H1 (cell line): ENCODE measurements around the gene PAQR4. TPM values are rescaled to one million over a fixed set of nuclear protein-coding genes. Genes with fewer than 3 reads are reported as not detected.

Experiments
- CTCF ChIA-PET: fragments of 300-600 bp; sonication (Branson Sonifier 250); formaldehyde crosslinking; loops from one replicate; lab custom pipeline; 2021; ENCODE audit not compliant: partially characterized antibody; lab: Charles Lee
- POLR2A ChIA-PET: fragments of 300-600 bp; sonication (Branson Sonifier 250); formaldehyde crosslinking; loops from one replicate; lab custom pipeline; 2021; ENCODE audit warnings: inconsistent platforms; ENCODE audit not compliant: partially characterized antibody; lab: Charles Lee
- DNase-seq, 2 experiments: peaks; one replicate each; pipeline versions ENCODE4 v3.0.0 to v3.0.0-alpha.2; 2010 to 2022; ENCODE audit warnings: low spot score in 2 of 2, low read depth in 1 of 2, mixed read lengths in 1 of 2
- FAIRE-seq: peaks from 2 replicates; lab custom pipeline; 2011; peaks lifted over from hg19 to GRCh38; lab: Jason Lieb, UNC
- H2AFZ ChIP-seq: 2 replicates; pipeline ENCODE4 v1.8.1; 2012; ENCODE audit warnings: low read length, inconsistent platforms
- H2AK5ac ChIP-seq: 2 replicates; pipeline ENCODE4 v1.6.1; 2013; ENCODE audit warnings: low read depth, low read length
- H2BK120ac ChIP-seq: replicated peaks from 2 replicates; pipeline ENCODE3; 2013; ENCODE audit warnings: low read depth, low read length, inconsistent platforms
- H2BK12ac ChIP-seq: 2 replicates; pipeline ENCODE4 v1.6.1; 2013; ENCODE audit warnings: low read depth, low read length
- H2BK15ac ChIP-seq: 2 replicates; pipeline ENCODE4 v1.6.1; 2013; ENCODE audit warnings: low read length
- H2BK20ac ChIP-seq: 2 replicates; pipeline ENCODE4 v1.6.1; 2013; ENCODE audit warnings: low read length
- H2BK5ac ChIP-seq: 2 replicates; pipeline ENCODE4 v1.6.1; 2013; ENCODE audit warnings: low read depth, low read length
- H3K14ac ChIP-seq: 2 replicates; pipeline ENCODE4 v1.6.1; 2013; ENCODE audit warnings: inconsistent platforms; ENCODE audit not compliant: insufficient read length
- H3K18ac ChIP-seq: 2 replicates; pipeline ENCODE4 v1.6.1; 2013; ENCODE audit warnings: low read length; ENCODE audit errors: extremely low read depth
- H3K23ac ChIP-seq: 2 replicates; pipeline ENCODE4 v1.6.1; 2013; ENCODE audit warnings: inconsistent platforms; ENCODE audit not compliant: insufficient read length
- H3K23me2 ChIP-seq: 2 replicates; pipeline ENCODE4 v1.6.1; 2013; ENCODE audit warnings: low read depth, low read length
- H3K27ac ChIP-seq: 2 replicates; pipeline ENCODE4 v1.6.1; 2011; ENCODE audit warnings: low read depth, low read length, inconsistent platforms
- H3K27me3 ChIP-seq, 4 experiments: replicated peaks in 1 of 4; 1 replicate in 1 of 4; 2 replicates in 3 of 4; pipeline versions ENCODE4 v1.6.1 to v1.8.1; 2011 to 2013; ENCODE audit warnings: low read length in 3 of 4, mild to moderate bottlenecking in 3 of 4, inconsistent platforms in 2 of 4, mixed read lengths in 2 of 4, moderate library complexity in 1 of 4; ENCODE audit not compliant: control insufficient read depth in 3 of 4, insufficient read depth in 3 of 4; ENCODE audit errors: extremely low read depth in 1 of 4
- H3K36me3 ChIP-seq, 4 experiments: 2 replicates each; pipeline versions ENCODE4 v1.6.1 to v1.8.1; 2011 to 2013; ENCODE audit warnings: mild to moderate bottlenecking in 4 of 4, low read length in 3 of 4, moderate library complexity in 2 of 4, control low read depth in 1 of 4, inconsistent platforms in 1 of 4; ENCODE audit not compliant: insufficient read depth in 4 of 4, control insufficient read depth in 2 of 4
- H3K4ac ChIP-seq: replicated peaks from 2 replicates; pipeline ENCODE3; 2013; ENCODE audit warnings: low read length, low read depth, mixed read lengths, inconsistent platforms; ENCODE audit not compliant: insufficient read length
- H3K4me1 ChIP-seq, 4 experiments: replicated peaks in 1 of 4; 1 replicate in 1 of 4; 2 replicates in 3 of 4; pipeline versions ENCODE4 v1.6.1 to v1.8.1; 2011 to 2013; ENCODE audit warnings: low read length in 3 of 4, inconsistent platforms in 2 of 4, mixed read lengths in 1 of 4; ENCODE audit not compliant: insufficient read depth in 4 of 4, control insufficient read depth in 3 of 4
- H3K4me2 ChIP-seq, 2 experiments: 2 replicates each; pipeline versions ENCODE4 v1.6.1 to v1.8.1; 2011 to 2013; ENCODE audit warnings: low read depth in 2 of 2, low read length in 2 of 2, control low read depth in 1 of 2, inconsistent platforms in 1 of 2, mild to moderate bottlenecking in 1 of 2; ENCODE audit not compliant: insufficient read depth in 1 of 2
- H3K4me3 ChIP-seq, 4 experiments: fragments of 200-600, 300-600 bp in 1 of 4; sonication (generic), shearing (Covaris generic), sonication (Bioruptor Twin) in 1 of 4; 2 replicates each; pipeline versions ENCODE4 v1.5.1 to v1.8.1; 2011 to 2016; ENCODE audit warnings: low read length in 4 of 4, low read depth in 3 of 4, control low read depth in 2 of 4, inconsistent platforms in 2 of 4, mild to moderate bottlenecking in 2 of 4, mixed read lengths in 1 of 4, moderate library complexity in 1 of 4; ENCODE audit not compliant: insufficient read depth in 2 of 4; ENCODE audit errors: extremely low read depth in 1 of 4
- H3K56ac ChIP-seq: replicated peaks from 2 replicates; pipeline ENCODE3; 2013; ENCODE audit warnings: low read depth, mild to moderate bottlenecking, mixed read lengths, low read length, inconsistent platforms; ENCODE audit not compliant: insufficient read length
- H3K79me1 ChIP-seq: 2 replicates; pipeline ENCODE4 v1.6.1; 2013; ENCODE audit warnings: low read depth, low read length, control low read depth
- H3K79me2 ChIP-seq, 2 experiments: 2 replicates each; pipeline versions ENCODE4 v1.6.1 to v1.8.1; 2012 to 2013; ENCODE audit warnings: low read length in 2 of 2, mild to moderate bottlenecking in 2 of 2, inconsistent platforms in 1 of 2; ENCODE audit not compliant: insufficient read depth in 2 of 2, control insufficient read depth in 1 of 2
- H3K9ac ChIP-seq, 4 experiments: replicated peaks in 1 of 4; 1 replicate in 1 of 4; 2 replicates in 3 of 4; pipeline versions ENCODE4 v1.6.1 to v1.8.1; 2011 to 2013; ENCODE audit warnings: low read depth in 3 of 4, low read length in 3 of 4, control low read depth in 2 of 4, mild to moderate bottlenecking in 2 of 4, moderate library complexity in 2 of 4, inconsistent platforms in 1 of 4; ENCODE audit errors: extremely low read depth in 1 of 4
- H3K9me3 ChIP-seq, 2 experiments: 2 replicates each; pipeline versions ENCODE4 v1.6.1 to v1.8.1; 2012 to 2013; ENCODE audit warnings: mild to moderate bottlenecking in 2 of 2, moderate library complexity in 2 of 2, control low read depth in 1 of 2, inconsistent platforms in 1 of 2, low read depth in 1 of 2, low read length in 1 of 2, mixed read lengths in 1 of 2; ENCODE audit not compliant: insufficient read depth in 2 of 2
- H4K20me1 ChIP-seq, 2 experiments: replicated peaks in 1 of 2; 2 replicates each; pipeline versions ENCODE3 to v1.8.1; 2011 to 2013; ENCODE audit warnings: inconsistent platforms in 2 of 2, low read length in 2 of 2, mild to moderate bottlenecking in 1 of 2; ENCODE audit not compliant: insufficient read depth in 2 of 2, control insufficient read depth in 1 of 2
- H4K5ac ChIP-seq: 2 replicates; pipeline ENCODE4 v1.6.1; 2013; ENCODE audit warnings: low read length, low read depth, mixed read lengths, inconsistent platforms; ENCODE audit not compliant: insufficient read length
- H4K8ac ChIP-seq: 2 replicates; pipeline ENCODE4 v1.8.0; 2013; ENCODE audit warnings: mild to moderate bottlenecking, moderate library complexity, low read length, inconsistent platforms; ENCODE audit not compliant: insufficient read depth; ENCODE audit errors: extremely low read depth
- H4K91ac ChIP-seq: replicated peaks from 2 replicates; pipeline ENCODE3; 2013; ENCODE audit warnings: low read length, mixed read lengths, inconsistent platforms; ENCODE audit not compliant: insufficient read length
- BACH1 ChIP-seq: IDR thresholded peaks from 2 replicates; pipeline ENCODE4 v1.6.1; 2012; ENCODE audit warnings: low read length, improper control_type of control experiment
- MAX ChIP-seq: IDR thresholded peaks from 2 replicates; pipeline ENCODE4 v1.6.1; 2012; ENCODE audit warnings: inconsistent platforms
- PHF8 ChIP-seq: fragments of 200-600 bp; sonication (generic); conservative IDR thresholded peaks from 2 replicates; pipeline ENCODE4 v1.7.1; 2012; ENCODE audit warnings: low read depth, mild to moderate bottlenecking, inconsistent platforms, low read length, moderate library complexity
- RBBP5 ChIP-seq: IDR thresholded peaks from 2 replicates; pipeline ENCODE4 v1.7.1; 2012; ENCODE audit warnings: low read depth, mild to moderate bottlenecking, inconsistent platforms, low read length, moderate library complexity, borderline replicate concordance
- WGBS, 2 experiments: shearing (Covaris generic) in 1 of 2; methylation state at CpG; one replicate each; pipeline versions ENCODE4 v1.1.6 to v1.1.7; 2013 to 2015; ENCODE audit warnings: low lambda C conversion rate in 2 of 2, mixed read lengths in 2 of 2, inconsistent platforms in 1 of 2, low coverage in 1 of 2, missing lambda C conversion rate in 1 of 2; ENCODE audit not compliant: insufficient replicate concordance in 2 of 2, insufficient coverage in 1 of 2, insufficient read length in 1 of 2; ENCODE audit errors: extremely low coverage in 1 of 2, missing lambda C conversion rate in 1 of 2; 5-methylcytosine and 5-hydroxymethylcytosine counted together
- polyA plus RNA-seq, 7 experiments: library from polyadenylated mRNA; depleted of rRNA in 3 of 7; stranded (reverse) in 5 of 7; unstranded in 2 of 7; fragments of >200 nt in 5 of 7; fragments of 200-250 nt in 2 of 7; gene quantifications; 1 replicate in 5 of 7; 2 replicates in 1 of 7; 4 replicates in 1 of 7; pipeline versions ENCODE4 v1.2.1 to v1.2.3, GENCODE V29; 2011 to 2013; ENCODE audit warnings: missing spikeins in 2 of 7, mixed read lengths in 2 of 7
- total RNA-seq: library from RNA; stranded (reverse); fragmentation: NEBNext Ultra II Directional; extraction: Animal tissue kit (Norgen Biotek cat#: 25700); gene quantifications from 2 replicates; pipeline ENCODE4 v1.2.1, GENCODE V29; 2021
- TF ChIP-seq, protein P1 (sequence below): IDR thresholded peaks from 2 replicates; pipeline ENCODE4 v1.6.1; 2012; ENCODE audit warnings: inconsistent platforms

PAQR4 gene
- total and polyA plus RNA-seq, 2 of the 8 experiments (the other 6 are each of a cell fraction or from before 2014, with no cell fraction given), result 28.2 to 34.6 TPM

DNA sequence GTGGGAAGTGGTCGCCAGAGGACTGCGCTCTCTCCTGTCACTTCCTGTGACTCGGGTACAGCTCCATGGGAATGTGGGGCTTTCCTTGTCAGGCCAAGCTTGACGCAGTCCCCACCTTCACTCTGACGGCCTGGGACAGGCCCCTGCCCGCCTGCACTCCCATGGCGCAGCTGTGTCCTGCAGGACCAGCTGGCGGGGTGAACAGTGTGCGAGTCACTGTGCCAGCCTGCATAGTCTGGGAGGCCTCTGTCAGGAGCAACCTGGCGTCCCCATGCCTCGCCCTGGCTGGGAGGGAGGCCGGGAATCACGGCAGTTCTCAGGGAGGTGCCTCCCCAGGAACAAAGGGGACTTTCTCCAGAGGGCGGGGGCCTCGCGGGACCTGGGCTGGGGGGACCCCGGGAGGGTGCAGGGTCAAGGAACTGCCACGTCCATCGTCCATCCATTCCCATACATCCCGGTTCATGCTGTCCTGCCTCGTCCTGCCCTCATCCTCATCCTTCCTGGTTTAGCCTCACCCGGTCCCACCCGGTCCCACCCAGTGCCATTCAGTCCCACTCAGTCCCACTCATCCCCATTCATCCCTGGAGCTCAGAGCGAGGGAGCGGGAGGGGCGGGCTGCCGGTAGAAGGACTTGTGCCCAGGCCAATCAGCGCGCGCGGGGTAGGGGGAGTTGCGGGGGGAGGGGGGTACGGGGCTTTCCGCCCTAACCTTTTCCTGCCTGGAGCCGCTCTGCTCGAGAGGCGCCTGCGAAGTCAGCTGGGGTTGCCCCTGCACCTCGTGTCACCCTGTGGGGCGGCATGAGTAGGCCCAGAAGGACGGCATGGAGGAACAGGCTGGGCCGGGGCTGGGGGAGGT, 44.0 kb upstream of the PAQR4 start:
- no peak for FAIRE-seq
- peak in 1 of 2 experiments; percentile 78 for DNase-seq
- CTCF ChIA-PET, result interaction anchor here (1.1 to 10.4 kb wide), 10 partner anchors 12 to 146 kb away, joined by 3 to 98 read pairs (median 5); partner anchors contain the start of genes FLYWCH1 and PRSS22

More for the DNA sequence above, 44.0 kb upstream of the PAQR4 start:
- peak overlapping the region; percentile 83 for H4K91ac ChIP-seq
- 55% methylated on average over 22 of the region's 42 CpGs; no CpG with 5 or more reads in 1 of the 2 experiments for WGBS, 2 experiments
- peak overlapping the region; percentile 87; the same call in 1 of the 2 replicates for H2AFZ ChIP-seq
- peak overlapping the region in 1 of 4 experiments; percentile 35; a peak in 3 of 7 replicates for H3K9ac ChIP-seq
- 0 out of 2 replicates have a peak overlapping the region, but pooled peaks have one; percentile 80 for H2BK12ac ChIP-seq
- no peaks in the 10 kb centered on the region for H3K9me3 ChIP-seq
- H2BK15ac ChIP-seq, result peak overlapping the region; percentile 72; the same call in 1 of the 2 replicates
- H4K5ac ChIP-seq, result no peak overlapping the region
- H4K8ac ChIP-seq, result peak overlapping the region; percentile 76
- POLR2A ChIA-PET, result interaction anchor here (0.6 to 1.5 kb wide), 5 partner anchors 9 to 148 kb away, joined by 3 to 5 read pairs (median 3); partner anchors contain the start of gene FLYWCH1
- H3K79me2 ChIP-seq, result no peaks in the 10 kb centered on the region
- H3K23me2 ChIP-seq, result no peaks in the 10 kb centered on the region; the same call in 1 of the 2 replicates
- peak overlapping the region; percentile 51; the same call in 1 of the 2 replicates for H3K18ac ChIP-seq
- no peaks in the 10 kb centered on the region for H3K27me3 ChIP-seq
- peak overlapping the region in 2 of 4 experiments; percentile 17 to 49; a peak in 3 of 8 replicates for H3K4me3 ChIP-seq
- H3K4ac ChIP-seq, result no peak overlapping the region
- no peak overlapping the region for H2BK20ac ChIP-seq
- no peak overlapping the region for H3K56ac ChIP-seq
- H3K79me1 ChIP-seq, result 0 out of 2 replicates have a peak, but pooled peaks cover 3% of the 10 kb centered on the region
- H3K27ac ChIP-seq, result peak overlapping the region; percentile 5; the same call in 1 of the 2 replicates
- H3K23ac ChIP-seq, result no peak overlapping the region
- TF ChIP-seq, protein P1, sequence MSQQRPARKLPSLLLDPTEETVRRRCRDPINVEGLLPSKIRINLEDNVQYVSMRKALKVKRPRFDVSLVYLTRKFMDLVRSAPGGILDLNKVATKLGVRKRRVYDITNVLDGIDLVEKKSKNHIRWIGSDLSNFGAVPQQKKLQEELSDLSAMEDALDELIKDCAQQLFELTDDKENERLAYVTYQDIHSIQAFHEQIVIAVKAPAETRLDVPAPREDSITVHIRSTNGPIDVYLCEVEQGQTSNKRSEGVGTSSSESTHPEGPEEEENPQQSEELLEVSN, result peak; percentile 91
- TF ChIP-seq PHF8 (0 out of 2 replicates have a peak, but pooled peaks have one; percentile 19), MAX (peak; percentile 98), BACH1 (no peak), RBBP5 (0 out of 2 replicates have a peak, but pooled peaks have one; percentile 67)
- H4K20me1 ChIP-seq, result no peaks in the 10 kb centered on the region
- peak overlapping the region; percentile 57 to 78 for H3K4me2 ChIP-seq
- H3K14ac ChIP-seq, result no peak overlapping the region
- peaks cover 4 to 15% (median 10%) of the 10 kb centered on the region in 4 experiments for H3K4me1 ChIP-seq
- no peaks in the 10 kb centered on the region; a peak in 1 of 8 replicates for H3K36me3 ChIP-seq
- H2BK5ac ChIP-seq, result no peak overlapping the region
- no peak overlapping the region for H2BK120ac ChIP-seq
- no peak overlapping the region for H2AK5ac ChIP-seq
